K562 (cell line): ENCODE data around the gene OTUB2. TPM values are rescaled to one million over a fixed set of nuclear protein-coding genes. Genes with fewer than 3 reads are reported as not detected.

Experiments used
- ESRRB ChIP-seq: fragments of 250-450 bp; sonication (Bioruptor Pico); IDR thresholded peaks from 2 replicates; pipeline ENCODE4 v1.5.0; 2020; ENCODE audit warnings: mild to moderate bottlenecking, moderate library complexity, borderline replicate concordance
- NCOR1 ChIP-seq: fragments of 450-650 bp; IDR thresholded peaks from 2 replicates; pipeline ENCODE4 v1.6.1; 2016; ENCODE audit warnings: mild to moderate bottlenecking, moderate library complexity
- RERE ChIP-seq: sonication (generic); formaldehyde crosslinking; IDR thresholded peaks from 2 replicates; pipeline ENCODE4 v1.8.0; 2023; ENCODE audit warnings: missing genetic modification reagents, mild to moderate bottlenecking, borderline replicate concordance
- ZNF212 ChIP-seq: fragments of 450-650 bp; formaldehyde crosslinking; IDR thresholded peaks from 2 replicates; pipeline ENCODE4 v1.4.0; 2020; ENCODE audit warnings: mild to moderate bottlenecking
- ZNF217 ChIP-seq: sonication (generic); formaldehyde crosslinking; IDR thresholded peaks from 2 replicates; pipeline ENCODE4 v1.8.0; 2022; ENCODE audit warnings: mild to moderate bottlenecking, missing genetic modification reagents
- polyA plus RNA-seq, 8 experiments: library from polyadenylated mRNA; depleted of rRNA in 4 of 8; stranded (reverse) in 5 of 8; unstranded in 3 of 8; fragments of >200 nt; fragmentation: Nextera tagmentation in 2 of 8; fragmentation: Illumina TruSeq in 1 of 8; extraction: Ambion mirVana in 2 of 8; extraction: Trizol in 1 of 8; gene quantifications; 2 replicates each; pipeline versions ENCODE4 v1.2.1 to v1.2.3, GENCODE V29; 2011 to 2014; ENCODE audit warnings: inconsistent platforms in 1 of 8, missing spikeins in 1 of 8
- total RNA-seq, 7 experiments: library from RNA; depleted of rRNA in 6 of 7; stranded (reverse); fragments of >200 nt in 6 of 7; fragmentation: Illumina TruSeq in 2 of 7; extraction: Trizol in 2 of 7; gene quantifications; 2 replicates each; pipeline versions ENCODE4 v1.2.1 to v1.2.3, GENCODE V29; 2011 to 2021; ENCODE audit warnings: low replicate concordance in 1 of 7
- TF ChIP-seq, protein P1 (sequence below): fragments of 250-450 bp; sonication (Bioruptor Pico); IDR thresholded peaks from 2 replicates; pipeline ENCODE4 v1.6.1; 2021; ENCODE audit warnings: mild to moderate bottlenecking

OTUB2 gene
- total and polyA plus RNA-seq, 9 of the 15 experiments (the other 6 are each of a cell fraction or from before 2014, with no cell fraction given), result 0.01 to 0.31 (median 0.11) TPM

DNA sequence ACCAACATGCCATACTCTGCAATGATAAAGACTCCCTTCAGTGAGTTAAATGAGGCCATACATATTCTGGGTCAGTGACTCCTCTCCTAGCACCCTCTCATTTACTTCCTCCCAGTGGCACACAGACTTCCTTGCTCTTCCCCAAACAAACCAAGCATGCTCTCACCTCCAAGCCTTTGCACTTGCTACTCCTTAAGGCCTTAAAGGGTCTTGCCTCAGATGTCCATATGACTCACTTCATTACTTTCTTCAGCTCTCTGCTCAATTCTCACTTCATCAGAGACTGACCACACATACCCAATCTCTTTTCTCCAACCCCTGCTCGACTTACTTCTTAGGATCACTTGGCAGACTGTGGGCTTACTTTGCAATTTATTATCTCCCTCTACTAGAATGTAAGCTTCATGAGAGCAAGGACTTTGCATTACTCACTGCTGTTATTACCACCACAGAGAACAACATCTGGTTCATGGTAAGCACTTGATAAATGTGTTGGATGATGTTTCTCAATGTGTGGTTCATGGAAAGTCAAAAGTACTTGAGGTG is 32.1 kb downstream of the OTUB2 start (continued):
- TF ChIP-seq RERE (CRISPR knock-in tag) (no peak), ZNF212 (CRISPR knock-in tag) (no peak), NCOR1 (no peak), ESRRB (no peak), ZNF217 (CRISPR knock-in tag) (no peak)
- TF ChIP-seq, protein P1, sequence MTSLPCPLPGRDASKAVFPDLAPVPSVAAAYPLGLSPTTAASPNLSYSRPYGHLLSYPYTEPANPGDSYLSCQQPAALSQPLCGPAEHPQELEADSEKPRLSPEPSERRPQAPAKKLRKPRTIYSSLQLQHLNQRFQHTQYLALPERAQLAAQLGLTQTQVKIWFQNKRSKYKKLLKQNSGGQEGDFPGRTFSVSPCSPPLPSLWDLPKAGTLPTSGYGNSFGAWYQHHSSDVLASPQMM (CRISPR knock-in tag), result no peak
